Neural progenitor cell (in vitro differentiated cells): ENCODE results near the gene JADE3. TPM values are rescaled to one million over a fixed set of nuclear protein-coding genes. Genes with fewer than 3 reads are reported as not detected.
A peak's percentile ranks its signal among the peaks of the same experiment; 100 is the strongest.

Experiments
- DNase-seq: peaks from one replicate; pipeline ENCODE4 v3.0.0-alpha.2; 2016; ENCODE audit warnings: low spot score
- H2AFZ ChIP-seq: fragments of 200-600 bp; sonication (generic); replicated peaks from 2 replicates; pipeline ENCODE4 v1.6.1; 2016; ENCODE audit warnings: antibody characterized with exemption
- H3F3A ChIP-seq: fragments of 200-600 bp; sonication (generic); 2 replicates; pipeline ENCODE4 v1.6.1; 2016; ENCODE audit warnings: antibody characterized with exemption, low read depth
- H3K27ac ChIP-seq: fragments of 200-600 bp; sonication (generic); 2 replicates; pipeline ENCODE4 v1.5.1; 2016; ENCODE audit warnings: mild to moderate bottlenecking
- H3K27me3 ChIP-seq: fragments of 200-600 bp; sonication (generic); 2 replicates; pipeline ENCODE4 v1.6.1; 2016; ENCODE audit warnings: mild to moderate bottlenecking, moderate library complexity
- H3K36me3 ChIP-seq: fragments of 200-600 bp; sonication (generic); 2 replicates; pipeline ENCODE4 v1.5.1; 2016
- H3K4me1 ChIP-seq: fragments of 200-600 bp; sonication (generic); 2 replicates; pipeline ENCODE4 v1.6.1; 2016; ENCODE audit warnings: mixed run types
- H3K4me2 ChIP-seq: fragments of 200-600 bp; sonication (generic); 2 replicates; pipeline ENCODE4 v1.6.1; 2016
- H3K4me3 ChIP-seq: fragments of 200-600 bp; sonication (generic); 2 replicates; pipeline ENCODE4 v1.5.1; 2016
- H3K79me2 ChIP-seq: fragments of 200-600 bp; sonication (generic); 2 replicates; pipeline ENCODE4 v1.6.1; 2016; ENCODE audit warnings: low read depth
- H3K9ac ChIP-seq: fragments of 200-600 bp; sonication (generic); 2 replicates; pipeline ENCODE4 v1.6.1; 2016
- H3K9me3 ChIP-seq: fragments of 200-600 bp; sonication (generic); 2 replicates; pipeline ENCODE4 v1.5.1; 2016; ENCODE audit warnings: low read depth
- H4K20me1 ChIP-seq: fragments of 200-600 bp; sonication (generic); 2 replicates; pipeline ENCODE4 v1.6.1; 2016; ENCODE audit warnings: low read depth
- H3K27ac Mint-ChIP-seq: 3 replicates; pipeline ENCODE4 v1.8.0; 2021; ENCODE audit warnings: mixed read lengths
- H3K27me3 Mint-ChIP-seq: 2 replicates; pipeline ENCODE4 v1.8.0; 2022; ENCODE audit warnings: low read depth, mild to moderate bottlenecking, inconsistent platforms, moderate library complexity, mixed read lengths; ENCODE audit not compliant: insufficient read depth
- H3K36me3 Mint-ChIP-seq: 3 replicates; pipeline ENCODE4 v1.8.0; 2021; ENCODE audit warnings: mixed read lengths
- H3K4me1 Mint-ChIP-seq: 3 replicates; pipeline ENCODE4 v1.8.0; 2021; ENCODE audit warnings: mixed read lengths
- H3K4me3 Mint-ChIP-seq: 3 replicates; pipeline ENCODE4 v1.8.0; 2021; ENCODE audit warnings: mild to moderate bottlenecking, moderate library complexity, mixed read lengths
- H3K9me3 Mint-ChIP-seq: 3 replicates; pipeline ENCODE4 v1.8.0; 2020; ENCODE audit warnings: mixed read lengths
- EZH2 ChIP-seq: fragments of 200-600 bp; sonication (generic); IDR thresholded peaks from 2 replicates; pipeline ENCODE4 v1.6.1; 2017; ENCODE audit warnings: antibody characterized with exemption, mild to moderate bottlenecking, moderate library complexity
- EZH2phosphoT487 ChIP-seq: fragments of 200-600 bp; sonication (generic); IDR thresholded peaks from 2 replicates; pipeline ENCODE4 v1.6.1; 2017; ENCODE audit warnings: antibody characterized with exemption
- total RNA-seq: library from RNA; depleted of rRNA; stranded (reverse); fragments of >200 nt; gene quantifications from 2 replicates; pipeline ENCODE4 v1.2.3, GENCODE V29; 2015; ENCODE audit warnings: low replicate concordance
- TF ChIP-seq, protein P1 (sequence below): fragments of 200-600 bp; sonication (generic); IDR thresholded peaks from 2 replicates; pipeline ENCODE4 v1.5.1; 2017; ENCODE audit warnings: antibody characterized with exemption, mild to moderate bottlenecking

Gene JADE3
- total RNA-seq, 1 donor from 2014 or later, result 28.1 TPM

DNA sequence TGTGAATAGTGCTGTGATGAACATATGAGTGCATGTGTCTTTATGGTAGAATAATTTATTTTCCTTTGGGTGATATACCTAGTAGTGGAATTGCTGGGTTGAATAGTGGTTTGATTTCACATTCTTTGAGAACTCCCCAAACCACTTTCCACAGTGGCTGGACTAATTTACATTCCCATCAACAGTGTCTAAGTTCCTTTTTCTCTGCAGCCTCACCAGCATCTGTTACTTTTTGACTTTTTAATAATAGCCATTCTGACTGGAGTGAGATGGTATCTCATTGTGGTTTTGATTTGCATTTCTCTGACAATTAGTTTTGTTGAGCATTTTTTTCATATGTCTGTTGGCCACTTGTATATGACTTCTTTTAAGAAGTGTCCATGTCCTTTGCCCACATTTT is 29.1 kb downstream of the JADE3 start:
- peaks cover 6% of the 10 kb centered on the region for H3K36me3 Mint-ChIP-seq
- H3K27me3 ChIP-seq, result no peaks in the 10 kb centered on the region
- H3K36me3 ChIP-seq, result no peaks in the 10 kb centered on the region
- no peak for DNase-seq
- no peak overlapping the region for H2AFZ ChIP-seq
- peaks cover 100% of the 10 kb centered on the region for H3K79me2 ChIP-seq
- H3K9me3 Mint-ChIP-seq, result peaks cover 39% of the 10 kb centered on the region
- peaks cover 2% of the 10 kb centered on the region for H4K20me1 ChIP-seq
- H3K4me1 ChIP-seq, result no peaks in the 10 kb centered on the region
- no peak for TF ChIP-seq EZH2
- TF ChIP-seq, protein P1, sequence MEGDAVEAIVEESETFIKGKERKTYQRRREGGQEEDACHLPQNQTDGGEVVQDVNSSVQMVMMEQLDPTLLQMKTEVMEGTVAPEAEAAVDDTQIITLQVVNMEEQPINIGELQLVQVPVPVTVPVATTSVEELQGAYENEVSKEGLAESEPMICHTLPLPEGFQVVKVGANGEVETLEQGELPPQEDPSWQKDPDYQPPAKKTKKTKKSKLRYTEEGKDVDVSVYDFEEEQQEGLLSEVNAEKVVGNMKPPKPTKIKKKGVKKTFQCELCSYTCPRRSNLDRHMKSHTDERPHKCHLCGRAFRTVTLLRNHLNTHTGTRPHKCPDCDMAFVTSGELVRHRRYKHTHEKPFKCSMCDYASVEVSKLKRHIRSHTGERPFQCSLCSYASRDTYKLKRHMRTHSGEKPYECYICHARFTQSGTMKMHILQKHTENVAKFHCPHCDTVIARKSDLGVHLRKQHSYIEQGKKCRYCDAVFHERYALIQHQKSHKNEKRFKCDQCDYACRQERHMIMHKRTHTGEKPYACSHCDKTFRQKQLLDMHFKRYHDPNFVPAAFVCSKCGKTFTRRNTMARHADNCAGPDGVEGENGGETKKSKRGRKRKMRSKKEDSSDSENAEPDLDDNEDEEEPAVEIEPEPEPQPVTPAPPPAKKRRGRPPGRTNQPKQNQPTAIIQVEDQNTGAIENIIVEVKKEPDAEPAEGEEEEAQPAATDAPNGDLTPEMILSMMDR, result no peak
- no peak for TF ChIP-seq EZH2phosphoT487
- H3F3A ChIP-seq, result no peaks in the 10 kb centered on the region
- no peaks in the 10 kb centered on the region for H3K27me3 Mint-ChIP-seq
- no peak overlapping the region for H3K27ac Mint-ChIP-seq
- no peak overlapping the region for H3K27ac ChIP-seq
- no peak overlapping the region for H3K9ac ChIP-seq
- no peak overlapping the region for H3K4me3 ChIP-seq
- H3K4me2 ChIP-seq, result no peak overlapping the region
- H3K4me3 Mint-ChIP-seq, result no peak overlapping the region
- no peaks in the 10 kb centered on the region for H3K4me1 Mint-ChIP-seq
- peaks cover 7% of the 10 kb centered on the region for H3K9me3 ChIP-seq

DNA sequence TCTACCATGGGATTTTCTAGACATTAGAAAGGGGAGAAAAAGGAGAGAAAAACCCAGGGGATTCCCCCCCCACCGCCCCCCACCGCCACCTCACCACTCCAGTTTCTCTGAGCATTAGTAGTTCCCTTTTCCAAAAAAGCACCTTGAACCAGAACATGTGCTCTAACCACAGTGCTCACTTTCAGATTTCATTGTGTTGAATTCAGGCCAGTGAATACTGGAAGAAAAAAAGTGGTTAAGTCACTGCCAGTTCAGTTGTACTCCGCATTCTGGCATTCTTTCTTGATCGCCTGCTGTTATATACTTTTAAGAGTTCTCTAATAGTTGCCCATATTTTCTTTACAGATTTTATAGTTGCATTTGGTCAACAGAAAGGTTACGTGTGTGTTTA is 40.9 kb downstream of the JADE3 start:
- TF ChIP-seq, protein P1, result no peak
- TF ChIP-seq EZH2phosphoT487 (no peak), EZH2 (no peak)
- Histone ChIP-seq H4K20me1 (peaks cover 54% of the 10 kb centered on the region), H3K4me3 (peak overlapping the region; percentile 18), H3K36me3 (no peaks in the 10 kb centered on the region), H3K27me3 (no peaks in the 10 kb centered on the region), H2AFZ (no peak overlapping the region), H3K4me1 (peaks cover 30% of the 10 kb centered on the region), H3F3A (peaks cover 19% of the 10 kb centered on the region), H3K27ac (peak overlapping the region; percentile 48), H3K9me3 (no peaks in the 10 kb centered on the region), H3K9ac (no peak overlapping the region), H3K79me2 (peaks cover 93% of the 10 kb centered on the region), H3K4me2 (peak overlapping the region; percentile 66)
- Mint-ChIP-seq H3K9me3 (peaks cover 2% of the 10 kb centered on the region), H3K27me3 (no peaks in the 10 kb centered on the region), H3K4me3 (peak overlapping the region; percentile 74), H3K27ac (peak overlapping the region; percentile 99), H3K36me3 (no peaks in the 10 kb centered on the region), H3K4me1 (peaks cover 35% of the 10 kb centered on the region)
- DNase-seq, result no peak

DNA sequence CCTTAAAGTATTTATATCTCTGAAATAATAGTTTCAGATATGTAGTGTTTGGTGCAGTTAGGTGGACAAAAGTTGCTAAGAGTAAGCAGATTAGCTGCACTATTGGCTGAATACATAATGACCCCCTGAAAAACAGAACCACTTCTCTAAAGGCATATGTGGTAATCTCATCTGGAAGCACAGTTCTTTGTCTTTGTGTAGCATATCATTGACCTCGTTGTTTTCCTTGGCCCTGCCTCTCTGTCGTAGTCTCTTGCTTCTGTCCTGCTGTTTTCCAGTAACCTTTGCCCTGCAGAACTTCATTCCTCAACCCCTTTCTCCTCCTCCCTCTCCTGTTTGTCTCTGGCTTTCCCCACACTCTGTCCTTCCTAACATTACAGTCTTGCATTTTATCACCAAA is 41.4 kb downstream of the JADE3 start:
- H3K79me2 ChIP-seq, result peaks cover 93% of the 10 kb centered on the region
- TF ChIP-seq, protein P1, result no peak
- TF ChIP-seq EZH2phosphoT487 (no peak), EZH2 (no peak)
- Mint-ChIP-seq H3K27me3 (no peaks in the 10 kb centered on the region), H3K36me3 (no peaks in the 10 kb centered on the region), H3K9me3 (peaks cover 2% of the 10 kb centered on the region), H3K4me1 (peaks cover 35% of the 10 kb centered on the region), H3K27ac (peak overlapping the region; percentile 99), H3K4me3 (peak overlapping the region; percentile 74)
- peak overlapping the region; percentile 66 for H3K4me2 ChIP-seq
- peak; percentile 66 for DNase-seq
- no peak overlapping the region for H2AFZ ChIP-seq
- no peaks in the 10 kb centered on the region for H3K27me3 ChIP-seq
- peaks cover 19% of the 10 kb centered on the region for H3F3A ChIP-seq
- no peaks in the 10 kb centered on the region for H3K36me3 ChIP-seq
- H4K20me1 ChIP-seq, result peaks cover 53% of the 10 kb centered on the region
- H3K9me3 ChIP-seq, result no peaks in the 10 kb centered on the region
- H3K4me1 ChIP-seq, result peaks cover 30% of the 10 kb centered on the region
- peak overlapping the region; percentile 91 for H3K27ac ChIP-seq
- H3K9ac ChIP-seq, result no peak overlapping the region
- H3K4me3 ChIP-seq, result peak overlapping the region; percentile 37
